HCT116 (cell line): ENCODE measurements around the gene TSPAN7. TPM values are rescaled to one million over a fixed set of nuclear protein-coding genes. Genes with fewer than 3 reads are reported as not detected.

Experiments
- ATAC-seq: fragments of 200-7000 bp; cut with Tn5 transposase; 2 replicates; pipeline ENCODE4 v1.9.1; 2020; ENCODE audit warnings: mild to moderate bottlenecking, moderate library complexity
- BruUV-seq: library from RNA; stranded (reverse); fragments of 400-500 nt; replicated peaks from 2 replicates; lab custom pipeline; 2021; lab: Mats Ljungman, UMichigan
- CTCF ChIA-PET: fragments of 300-600 bp; sonication (Branson Sonifier 250); formaldehyde crosslinking; loops from one replicate; lab custom pipeline; 2021; ENCODE audit warnings: antibody characterized with exemption; lab: Charles Lee
- POLR2A ChIA-PET: fragments of 300-600, 350-600 bp; sonication (Branson Sonifier 250); formaldehyde crosslinking; loops from one replicate; lab custom pipeline; 2021; ENCODE audit warnings: antibody characterized with exemption; lab: Charles Lee
- RAD21 ChIA-PET, 2 experiments: fragments of 300-600 bp; sonication (Branson Sonifier 250); formaldehyde crosslinking; loops; one replicate each; lab custom pipeline; 2023; ENCODE audit warnings: low total read pairs in 2 of 2; ENCODE audit not compliant: uncharacterized antibody in 2 of 2, unreplicated experiment in 2 of 2, low non-redundant PET in 1 of 2; lab: Charles Lee
- DNase-seq: peaks from one replicate; pipeline ENCODE4 v3.0.0-alpha.2; 2010; ENCODE audit warnings: low read depth, low spot score
- H2AFZ ChIP-seq: fragments of 200-600 bp; shearing (Covaris generic), sonication (generic); 2 replicates; pipeline ENCODE4 v1.6.1; 2017; ENCODE audit warnings: low read depth, mixed run types, mixed read lengths, antibody characterized with exemption, low read length; ENCODE audit not compliant: poor library complexity, severe bottlenecking
- H3K27ac ChIP-seq: 2 replicates; pipeline ENCODE4 v1.5.1; 2012; ENCODE audit warnings: low read depth, low read length
- H3K27me3 ChIP-seq: fragments of 200-600 bp; sonication (generic); 2 replicates; pipeline ENCODE4 v1.6.1; 2016; ENCODE audit warnings: mixed run types, low read length, mixed read lengths; ENCODE audit not compliant: insufficient read depth
- H3K36me3 ChIP-seq, 2 experiments: fragments of 200-500 bp in 1 of 2; fragments of 200-600 bp in 1 of 2; sonication (Bioruptor generic) in 1 of 2; sonication (generic) in 1 of 2; 2 replicates each; pipeline versions ENCODE4 v1.5.1 to v1.6.1; 2014 to 2016; ENCODE audit warnings: low read length in 2 of 2, inconsistent platforms in 1 of 2, mixed read lengths in 1 of 2, mixed run types in 1 of 2; ENCODE audit not compliant: insufficient read depth in 2 of 2, control insufficient read depth in 1 of 2
- H3K4me1 ChIP-seq, 2 experiments: fragments of 200-600 bp in 1 of 2; sonication (generic) in 1 of 2; 2 replicates each; pipeline versions ENCODE4 v1.5.1 to v1.6.1; 2012 to 2017; ENCODE audit warnings: low read length in 2 of 2, inconsistent platforms in 1 of 2, mild to moderate bottlenecking in 1 of 2, mixed read lengths in 1 of 2, mixed run types in 1 of 2, moderate library complexity in 1 of 2; ENCODE audit not compliant: insufficient read depth in 2 of 2, control insufficient read depth in 1 of 2
- H3K4me2 ChIP-seq: fragments of 200-600 bp; sonication (generic); 2 replicates; pipeline ENCODE4 v1.6.1; 2017; ENCODE audit warnings: mixed run types, low read length, mixed read lengths
- H3K4me3 ChIP-seq, 2 experiments: fragments of 200-600 bp in 1 of 2; sonication (generic) in 1 of 2; replicated peaks in 1 of 2; 2 replicates each; pipeline ENCODE4 v1.5.1; 2011 to 2016; ENCODE audit warnings: low read length in 2 of 2, control low read depth in 1 of 2, low read depth in 1 of 2, mild to moderate bottlenecking in 1 of 2, mixed read lengths in 1 of 2, mixed run types in 1 of 2
- H3K79me2 ChIP-seq: fragments of 200-600 bp; sonication (generic); 2 replicates; pipeline ENCODE4 v1.6.1; 2017; ENCODE audit warnings: mild to moderate bottlenecking, mixed run types, low read length, moderate library complexity, mixed read lengths; ENCODE audit not compliant: insufficient read depth
- H3K9ac ChIP-seq: fragments of 200-600 bp; sonication (generic); 2 replicates; pipeline ENCODE4 v1.6.1; 2016; ENCODE audit warnings: low read length, mixed read lengths
- H3K9me2 ChIP-seq: fragments of 200-600 bp; sonication (generic), shearing (Covaris generic); 2 replicates; pipeline ENCODE4 v1.6.1; 2017; ENCODE audit warnings: mixed run types, mild to moderate bottlenecking, moderate library complexity; ENCODE audit not compliant: insufficient read depth
- H3K9me3 ChIP-seq, 2 experiments: fragments of 200-500 bp in 1 of 2; fragments of 200-600 bp in 1 of 2; sonication (Bioruptor generic) in 1 of 2; sonication (generic) in 1 of 2; 2 replicates each; pipeline ENCODE4 v1.6.1; 2014 to 2017; ENCODE audit warnings: low read length in 2 of 2, mixed read lengths in 2 of 2, inconsistent platforms in 1 of 2, low read depth in 1 of 2, mild to moderate bottlenecking in 1 of 2, mixed run types in 1 of 2, moderate library complexity in 1 of 2; ENCODE audit not compliant: control insufficient read depth in 1 of 2, insufficient read depth in 1 of 2
- H4K20me1 ChIP-seq: fragments of 200-600 bp; sonication (generic), shearing (Covaris generic); 2 replicates; pipeline ENCODE4 v1.6.1; 2017; ENCODE audit warnings: mixed run types, mild to moderate bottlenecking, moderate library complexity; ENCODE audit not compliant: insufficient read depth
- ATF3 ChIP-seq: IDR thresholded peaks from 2 replicates; pipeline ENCODE4 v1.6.1; 2012
- CEBPB ChIP-seq: IDR thresholded peaks from 2 replicates; pipeline ENCODE4 v1.6.1; 2012; ENCODE audit warnings: low read depth
- ELF1 ChIP-seq: IDR thresholded peaks from 2 replicates; pipeline ENCODE4 v1.6.1; 2012; ENCODE audit warnings: low read depth, borderline replicate concordance
- POLR2A ChIP-seq: IDR thresholded peaks from 2 replicates; pipeline ENCODE4 v1.7.0; 2011; ENCODE audit warnings: borderline replicate concordance; ENCODE audit not compliant: insufficient read depth, insufficient read length; ENCODE audit errors: extremely low read depth
- SP1 ChIP-seq: IDR thresholded peaks from 2 replicates; pipeline ENCODE4 v1.6.1; 2012; ENCODE audit warnings: low read depth
- SRF ChIP-seq: IDR thresholded peaks from 2 replicates; pipeline ENCODE4 v1.6.1; 2012; ENCODE audit warnings: low read depth
- intact Hi-C: fragments of 100-400 bp; cut with micrococcal nuclease; formaldehyde crosslinking; loops from 2 replicates; pipeline ENCODE4 v1.10.0; 2022
- total RNA-seq: library from RNA; stranded (reverse); gene quantifications from one replicate; pipeline ENCODE4 v1.2.1, GENCODE V29; 2021; ENCODE audit not compliant: unreplicated experiment
- TF ChIP-seq, protein P1 (sequence below): IDR thresholded peaks from 2 replicates; pipeline ENCODE4 v1.6.1; 2011; ENCODE audit warnings: mild to moderate bottlenecking, low read length, moderate library complexity; ENCODE audit not compliant: insufficient replicate concordance; ENCODE audit errors: extremely low read depth

Gene TSPAN7
- total RNA-seq, 1 experiment from 2014 or later: 2.9 TPM

DNA sequence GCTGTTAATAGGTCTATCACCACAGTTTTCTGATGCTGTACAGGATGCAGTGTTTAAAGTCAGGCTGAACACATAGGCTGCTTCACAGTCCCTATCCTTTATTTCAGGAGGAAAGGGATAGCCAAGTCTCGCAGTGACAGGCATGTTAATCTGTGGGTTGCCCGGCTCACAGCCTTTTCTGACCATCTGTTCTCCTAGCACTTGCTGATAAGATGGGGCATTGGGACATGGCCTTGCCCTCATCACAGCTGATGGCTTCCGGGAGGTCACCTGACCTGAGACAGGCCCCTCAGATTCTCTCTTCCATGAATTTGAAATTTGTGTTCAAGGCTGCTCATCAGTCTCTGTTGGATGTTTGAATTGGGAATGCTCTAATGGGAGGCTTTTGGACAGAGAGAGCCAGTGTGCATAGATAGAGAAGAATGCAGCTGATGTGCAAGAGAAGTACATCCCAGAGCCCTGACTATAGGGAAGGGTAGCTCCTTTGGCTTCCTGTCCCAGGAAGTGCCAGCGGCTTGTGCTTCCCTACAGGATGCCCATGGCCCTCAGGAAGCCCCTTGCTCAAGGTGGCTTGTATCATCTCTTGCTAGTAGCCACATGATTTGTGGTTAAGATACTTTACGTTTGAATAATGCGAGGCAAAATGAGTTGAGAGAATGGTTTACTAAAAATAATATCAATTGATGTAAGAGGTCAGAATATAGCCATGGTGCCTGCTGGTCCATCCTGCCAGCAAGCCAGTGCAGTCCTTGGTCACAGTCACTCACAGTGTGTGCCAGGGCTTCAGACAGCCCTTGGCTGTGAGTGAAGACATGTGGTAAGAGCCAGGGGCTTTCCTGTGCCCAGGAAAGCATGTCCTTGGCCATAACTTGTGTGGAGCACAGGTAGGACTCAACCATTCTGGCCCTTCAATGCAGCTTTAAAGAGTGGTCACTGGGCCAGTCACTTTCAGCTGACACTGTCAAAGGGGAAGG, 88.6 kb downstream of the TSPAN7 start:
- ATAC-seq (no peak), DNase-seq (no peak)
- ChIA-PET RAD21 (no interaction called here), POLR2A (no interaction called here), CTCF (no interaction called here)
- Histone ChIP-seq H3K9me3 (no peaks in the 10 kb centered on the region), H3K4me1 (no peaks in the 10 kb centered on the region), H3K4me3 (no peak overlapping the region), H3K9ac (no peak overlapping the region), H3K27ac (no peak overlapping the region), H2AFZ (no peak overlapping the region), H3K4me2 (no peak overlapping the region), H4K20me1 (no peaks in the 10 kb centered on the region), H3K27me3 (no peaks in the 10 kb centered on the region), H3K36me3 (no peaks in the 10 kb centered on the region), H3K79me2 (no peaks in the 10 kb centered on the region), H3K9me2 (no peaks in the 10 kb centered on the region)
- intact Hi-C loops: no loop called here
- TF ChIP-seq SRF (no peak), SP1 (no peak), ATF3 (no peak)
- no TSS peak for BruUV-seq

DNA sequence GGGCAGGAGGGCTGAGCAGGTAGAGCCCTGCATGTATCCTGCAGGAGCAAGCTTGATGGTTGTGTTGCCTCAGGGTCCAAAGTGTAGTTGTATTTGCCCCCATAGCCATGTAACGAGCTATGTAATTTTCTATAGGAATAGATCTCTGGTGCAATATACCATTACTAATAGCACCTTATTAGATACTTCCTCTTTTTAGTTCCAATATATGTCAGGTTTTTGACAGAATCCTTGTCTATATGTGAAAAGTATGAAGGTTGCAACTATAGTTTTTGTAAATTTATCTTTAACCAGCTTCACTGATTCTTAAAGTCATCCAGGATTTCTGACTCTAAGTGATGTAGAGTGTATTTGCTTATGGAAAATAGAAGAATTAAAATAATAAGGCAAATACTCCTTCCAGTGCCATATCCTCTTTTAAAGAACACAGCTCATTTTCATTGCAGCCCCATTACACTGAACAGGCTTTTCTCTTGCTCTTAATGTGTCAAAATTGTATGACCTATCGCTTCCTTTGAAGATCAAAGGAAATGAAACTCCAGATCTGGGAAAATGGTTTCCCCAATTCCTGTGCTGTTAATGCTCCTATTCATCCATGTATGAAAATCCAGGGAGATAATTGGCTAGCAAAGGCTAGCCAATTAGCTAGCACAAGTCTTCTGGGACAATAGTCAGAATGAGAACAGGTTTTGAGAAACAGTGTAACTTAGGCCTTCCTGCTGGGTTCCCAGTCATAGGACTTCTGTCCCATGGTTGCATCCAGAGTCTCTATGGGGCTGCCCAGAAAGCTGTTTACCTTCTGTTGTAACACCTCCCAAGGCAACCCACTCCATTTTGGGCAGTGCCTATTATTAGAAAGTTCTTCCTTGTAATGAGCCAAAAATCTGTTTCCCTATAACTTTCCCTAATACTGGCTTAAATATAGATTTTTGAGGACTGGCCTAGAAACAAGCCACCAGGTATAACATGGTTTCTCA, 90.6 kb downstream of the TSPAN7 start:
- H3K9me2 ChIP-seq: no peaks in the 10 kb centered on the region
- no peak overlapping the region for H3K4me2 ChIP-seq
- no peak overlapping the region for H2AFZ ChIP-seq
- H3K27me3 ChIP-seq: no peaks in the 10 kb centered on the region
- DNase-seq: no peak
- no peaks in the 10 kb centered on the region for H3K4me1 ChIP-seq
- RAD21 ChIA-PET: no interaction called here
- H3K27ac ChIP-seq: no peak overlapping the region
- TF ChIP-seq, protein P1, sequence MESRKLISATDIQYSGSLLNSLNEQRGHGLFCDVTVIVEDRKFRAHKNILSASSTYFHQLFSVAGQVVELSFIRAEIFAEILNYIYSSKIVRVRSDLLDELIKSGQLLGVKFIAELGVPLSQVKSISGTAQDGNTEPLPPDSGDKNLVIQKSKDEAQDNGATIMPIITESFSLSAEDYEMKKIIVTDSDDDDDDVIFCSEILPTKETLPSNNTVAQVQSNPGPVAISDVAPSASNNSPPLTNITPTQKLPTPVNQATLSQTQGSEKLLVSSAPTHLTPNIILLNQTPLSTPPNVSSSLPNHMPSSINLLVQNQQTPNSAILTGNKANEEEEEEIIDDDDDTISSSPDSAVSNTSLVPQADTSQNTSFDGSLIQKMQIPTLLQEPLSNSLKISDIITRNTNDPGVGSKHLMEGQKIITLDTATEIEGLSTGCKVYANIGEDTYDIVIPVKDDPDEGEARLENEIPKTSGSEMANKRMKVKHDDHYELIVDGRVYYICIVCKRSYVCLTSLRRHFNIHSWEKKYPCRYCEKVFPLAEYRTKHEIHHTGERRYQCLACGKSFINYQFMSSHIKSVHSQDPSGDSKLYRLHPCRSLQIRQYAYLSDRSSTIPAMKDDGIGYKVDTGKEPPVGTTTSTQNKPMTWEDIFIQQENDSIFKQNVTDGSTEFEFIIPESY: no peak
- TF ChIP-seq ELF1 (no peak), POLR2A (no peak), CEBPB (no peak)
- no TSS peak for BruUV-seq
- POLR2A ChIA-PET: no interaction called here
- H3K4me3 ChIP-seq: no peak overlapping the region
- ATAC-seq: no peak
- H3K9me3 ChIP-seq: no peaks in the 10 kb centered on the region
- no peaks in the 10 kb centered on the region for H3K79me2 ChIP-seq
- H4K20me1 ChIP-seq: no peaks in the 10 kb centered on the region
- H3K9ac ChIP-seq: no peak overlapping the region
- intact Hi-C loops: no loop called here
- no peaks in the 10 kb centered on the region for H3K36me3 ChIP-seq
- CTCF ChIA-PET: no interaction called here
